ENCODE data around the gene DMRTA2.

DMRTA2 gene

DNA sequence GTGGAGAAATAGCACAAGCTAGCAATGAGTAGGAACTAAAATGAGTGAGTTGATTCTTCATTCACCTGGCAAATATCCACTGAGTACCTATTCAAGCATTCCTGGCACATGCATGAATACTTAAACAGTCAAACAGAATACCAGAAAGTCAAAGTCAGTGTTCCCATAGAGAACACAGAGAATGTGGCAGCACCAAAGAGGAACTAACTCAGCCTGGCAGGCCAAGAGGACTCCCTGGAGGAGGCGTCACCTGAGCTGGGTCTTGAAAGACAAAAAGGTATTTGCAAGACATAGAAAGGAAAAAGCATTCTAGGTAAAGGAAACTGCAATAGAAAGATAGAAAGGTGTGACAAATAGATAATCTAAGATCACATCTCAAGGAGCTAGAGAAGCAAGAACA, 49.7 kb downstream of the DMRTA2 start:
- DNase-seq: no peak

DNA sequence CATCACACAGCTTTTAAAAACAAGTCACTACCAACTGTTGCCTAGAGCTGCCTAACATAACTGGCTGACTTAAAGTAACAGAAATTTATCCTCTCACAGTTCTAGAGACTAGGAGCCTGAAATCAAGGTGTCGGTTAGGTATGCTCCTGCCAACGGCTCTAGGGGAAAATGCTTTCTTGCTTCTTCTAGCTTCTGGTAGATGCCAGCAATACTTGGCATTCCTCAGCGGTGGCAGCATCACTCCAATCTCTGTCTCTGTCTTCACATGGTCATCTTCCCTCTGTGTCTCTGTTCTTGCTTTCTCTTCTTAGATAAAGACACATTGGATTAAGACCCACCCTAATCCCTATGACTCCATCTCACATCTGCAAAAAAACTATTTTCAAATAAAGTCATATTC, 51.5 kb downstream of the DMRTA2 start:
- no peak for DNase-seq

DNA sequence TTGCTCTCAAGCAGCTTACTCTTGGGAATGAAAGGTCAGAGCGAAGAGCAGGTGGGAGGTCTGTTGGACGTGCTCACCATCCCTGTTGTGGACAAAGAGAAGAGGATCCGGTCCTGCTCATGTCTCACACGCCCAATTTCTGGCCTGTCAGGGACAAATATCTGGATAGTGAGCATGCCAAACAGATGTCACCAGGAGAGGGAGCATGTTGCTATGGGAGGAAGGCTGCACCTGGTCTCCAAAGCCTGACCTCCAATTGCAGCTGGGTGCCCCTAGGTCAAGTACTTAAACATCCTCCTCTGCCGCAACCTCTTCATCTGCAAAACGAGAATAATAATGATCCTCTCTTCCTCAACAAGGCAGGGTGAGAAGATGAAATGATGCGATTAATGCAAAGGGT, 53.4 kb downstream of the DMRTA2 start:
- DNase-seq: no peak

DNA sequence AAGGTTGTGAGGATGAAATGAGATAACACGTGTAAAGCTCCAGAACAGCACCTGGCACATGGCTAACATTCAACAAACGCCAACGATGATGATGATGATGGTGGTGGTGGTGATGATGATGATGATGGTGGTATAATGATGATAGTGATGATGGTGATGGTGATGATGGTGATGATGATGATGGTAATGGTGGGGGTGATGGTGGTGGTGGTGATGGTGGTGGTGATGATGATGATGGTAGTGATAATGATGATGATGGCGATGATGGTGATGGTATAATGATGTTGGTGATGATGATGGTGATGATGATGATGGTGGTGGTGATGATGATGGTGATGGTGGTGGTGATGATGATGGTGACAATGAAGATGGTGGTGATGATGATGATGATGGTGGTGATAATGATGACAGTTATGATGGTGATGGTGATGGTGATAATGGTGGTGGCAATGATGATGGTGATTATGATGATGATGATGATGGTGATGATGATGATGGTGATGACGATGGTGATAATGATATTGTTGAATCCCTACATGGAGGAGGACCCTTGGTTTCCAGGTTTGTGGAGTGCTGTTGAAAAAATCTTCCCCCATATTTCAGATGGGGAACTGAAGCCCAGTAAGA, 54.1 kb downstream of the DMRTA2 start:
- no peak for DNase-seq

DNA sequence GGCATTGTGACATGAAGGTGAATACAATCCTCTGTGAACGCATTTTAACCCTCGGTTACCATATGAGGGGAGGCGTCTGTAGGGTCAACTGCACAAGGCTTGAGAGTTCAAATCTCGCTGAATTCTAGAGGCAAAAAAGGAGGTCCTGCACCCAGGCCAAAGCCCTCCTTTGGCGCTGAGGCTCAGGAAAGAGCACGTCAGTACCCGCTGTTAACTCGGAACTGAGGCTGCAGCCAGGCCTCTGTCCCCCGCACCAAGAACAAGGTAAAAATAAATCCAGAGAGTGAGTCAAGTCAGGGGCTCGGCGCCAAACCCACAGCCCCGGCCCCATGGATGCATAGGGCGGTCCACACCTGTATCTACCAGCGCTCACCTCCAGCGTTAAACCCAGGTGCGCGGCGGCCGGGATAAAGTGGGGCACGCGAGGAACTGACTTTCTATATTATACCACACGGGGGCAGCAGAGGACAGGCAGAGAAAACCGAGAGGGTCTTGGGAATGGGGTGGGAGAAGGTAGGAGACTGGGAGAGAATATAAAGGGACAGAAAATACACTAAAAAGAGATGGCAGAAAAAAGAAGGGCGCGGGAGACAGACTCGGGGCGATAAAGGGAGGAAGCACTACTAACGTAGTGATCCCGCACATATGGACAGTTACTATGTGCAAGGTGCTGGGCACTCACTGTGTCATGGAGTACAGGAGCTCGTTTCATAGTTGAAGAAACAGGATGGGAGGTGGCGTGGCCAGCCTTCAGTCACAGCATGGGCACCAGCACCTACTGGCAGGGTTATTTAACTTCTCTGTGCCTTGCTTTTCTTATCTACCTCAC, 54.9 kb downstream of the DMRTA2 start:
- DNase-seq: peak; percentile 16

Measured in stimulated activated CD4-positive, alpha-beta T cell treated with anti-CD3 and anti-CD28 coated beads, Interleukin-4, amount 100 ng/mL, for 24 hours (primary cell).